PC-3 (cell line): ENCODE data around the gene FLRT1.

Source experiments
- CTCF ChIP-seq: fragments of 300-600 bp; sonication (generic); conservative IDR thresholded peaks from 2 replicates; pipeline ENCODE4 v1.5.1; 2017; ENCODE audit warnings: antibody characterized with exemption, low read depth, mild to moderate bottlenecking, low read length
- EZH2phosphoT487 ChIP-seq: fragments of 300-600 bp; sonication (generic); IDR thresholded peaks from 2 replicates; pipeline ENCODE4 v1.6.1; 2018; ENCODE audit warnings: mild to moderate bottlenecking, antibody characterized with exemption, low read length, borderline replicate concordance

- TF ChIP-seq CTCF (no peak), EZH2phosphoT487 (no peak)
Observed at GRCh38 chr11:64057890-64058289, 22.2 kb downstream of the FLRT1 start.
